Keratinocyte (primary cell): ENCODE results near the gene C2CD2L. TPM values are rescaled to one million over a fixed set of nuclear protein-coding genes. Genes with fewer than 3 reads are reported as not detected.

Experiments
- DNase-seq: peaks from one replicate; pipeline ENCODE4 v3.0.0-alpha.2; 2011; ENCODE audit warnings: low read depth, missing footprints, low spot score
- FAIRE-seq: peaks from 2 replicates; lab custom pipeline; 2011; peaks lifted over from hg19 to GRCh38; lab: Jason Lieb, UNC
- H2AFZ ChIP-seq: 2 replicates; pipeline ENCODE4 v1.6.0; 2012; ENCODE audit warnings: low read length, control low read depth, inconsistent platforms; ENCODE audit not compliant: control insufficient read depth
- H3K27ac ChIP-seq: 2 replicates; pipeline ENCODE4 v1.5.1; 2011; ENCODE audit warnings: low read length; ENCODE audit not compliant: control insufficient read depth, insufficient read depth
- H3K27me3 ChIP-seq: 3 replicates; pipeline ENCODE4 v1.6.0; 2011; ENCODE audit warnings: low read length; ENCODE audit not compliant: control insufficient read depth, insufficient read depth; ENCODE audit errors: extremely low read depth
- H3K36me3 ChIP-seq, 2 experiments: 2 replicates in 1 of 2; 3 replicates in 1 of 2; pipeline ENCODE4 v1.5.1; 2011; ENCODE audit warnings: low read length in 2 of 2, mild to moderate bottlenecking in 1 of 2; ENCODE audit not compliant: control insufficient read depth in 2 of 2, insufficient read depth in 2 of 2; ENCODE audit errors: extremely low read depth in 1 of 2
- H3K4me1 ChIP-seq: 3 replicates; pipeline ENCODE4 v1.5.1; 2011; ENCODE audit warnings: low read length; ENCODE audit not compliant: control insufficient read depth, insufficient read depth; ENCODE audit errors: extremely low read depth
- H3K4me2 ChIP-seq: 3 replicates; pipeline ENCODE4 v1.6.0; 2011; ENCODE audit warnings: low read depth, low read length; ENCODE audit not compliant: control insufficient read depth, insufficient read depth; ENCODE audit errors: extremely low read depth
- H3K4me3 ChIP-seq, 3 experiments: fragments of 200-600 bp in 1 of 3; sonication (generic) in 1 of 3; 2 replicates in 2 of 3; 3 replicates in 1 of 3; pipeline ENCODE4 v1.5.1; 2011 to 2016; ENCODE audit warnings: low read length in 3 of 3, mild to moderate bottlenecking in 3 of 3, control low read depth in 2 of 3, inconsistent platforms in 1 of 3, low read depth in 1 of 3, mixed read lengths in 1 of 3, mixed run types in 1 of 3, moderate library complexity in 1 of 3; ENCODE audit not compliant: control insufficient read depth in 2 of 3, insufficient read depth in 2 of 3; ENCODE audit errors: extremely low read depth in 1 of 3
- H3K79me2 ChIP-seq: 2 replicates; pipeline ENCODE4 v1.6.0; 2012; ENCODE audit warnings: low read length; ENCODE audit not compliant: control insufficient read depth, insufficient read depth
- H3K9ac ChIP-seq: 3 replicates; pipeline ENCODE4 v1.6.0; 2011; ENCODE audit warnings: low read length; ENCODE audit not compliant: control insufficient read depth, insufficient read depth; ENCODE audit errors: extremely low read depth
- H3K9me1 ChIP-seq: 3 replicates; pipeline ENCODE4 v1.6.0; 2011; ENCODE audit warnings: low read length; ENCODE audit not compliant: control insufficient read depth, insufficient read depth; ENCODE audit errors: extremely low read depth
- H3K9me3 ChIP-seq: 2 replicates; pipeline ENCODE4 v1.5.1; 2012; ENCODE audit warnings: low read depth, low read length; ENCODE audit not compliant: control insufficient read depth
- H4K20me1 ChIP-seq: 3 replicates; pipeline ENCODE4 v1.6.0; 2011; ENCODE audit warnings: low read length; ENCODE audit not compliant: control insufficient read depth, insufficient read depth; ENCODE audit errors: extremely low read depth
- EZH2 ChIP-seq: IDR thresholded peaks from one replicate; pipeline ENCODE4 v1.6.1; 2012; ENCODE audit warnings: inconsistent platforms, mild to moderate bottlenecking, low read length, moderate library complexity
- dilution Hi-C: fragments of 300-500 bp; cut with MboI; formaldehyde crosslinking; loops from one replicate; pipeline ENCODE4 v1.7.0; 2020; ENCODE audit warnings: low sequenced_read_pairs; ENCODE audit not compliant: extremely low pct_ligation_motif_present
- polyA plus RNA-seq, 5 experiments: library from polyadenylated mRNA; depleted of rRNA in 3 of 5; stranded (reverse) in 3 of 5; stranded (forward) in 1 of 5; unstranded in 1 of 5; fragments of >200 nt; gene quantifications; 1 replicate in 1 of 5; 2 replicates in 3 of 5; 3 replicates in 1 of 5; pipeline versions ENCODE4 v1.2.1 to v1.2.3, GENCODE V29; 2011 to 2012; ENCODE audit warnings: missing spikeins in 2 of 5, low read depth in 1 of 5, low replicate concordance in 1 of 5
- TF ChIP-seq, protein P1 (sequence below), 3 experiments: IDR thresholded peaks in 1 of 3; conservative IDR thresholded peaks in 1 of 3; optimal IDR thresholded peaks in 1 of 3; 2 replicates in 2 of 3; 3 replicates in 1 of 3; pipeline versions ENCODE3 to v1.5.1; 2011; ENCODE audit warnings: low read length in 3 of 3, mild to moderate bottlenecking in 3 of 3, moderate library complexity in 2 of 3, control low read depth in 1 of 3, inconsistent platforms in 1 of 3; ENCODE audit not compliant: insufficient read depth in 2 of 3; ENCODE audit errors: extremely low read depth in 1 of 3

Gene C2CD2L
- polyA plus RNA-seq, 1 donor (not counting 4 experiments of a cell fraction or from before 2014, with no cell fraction given), result 2.9 TPM

DNA sequence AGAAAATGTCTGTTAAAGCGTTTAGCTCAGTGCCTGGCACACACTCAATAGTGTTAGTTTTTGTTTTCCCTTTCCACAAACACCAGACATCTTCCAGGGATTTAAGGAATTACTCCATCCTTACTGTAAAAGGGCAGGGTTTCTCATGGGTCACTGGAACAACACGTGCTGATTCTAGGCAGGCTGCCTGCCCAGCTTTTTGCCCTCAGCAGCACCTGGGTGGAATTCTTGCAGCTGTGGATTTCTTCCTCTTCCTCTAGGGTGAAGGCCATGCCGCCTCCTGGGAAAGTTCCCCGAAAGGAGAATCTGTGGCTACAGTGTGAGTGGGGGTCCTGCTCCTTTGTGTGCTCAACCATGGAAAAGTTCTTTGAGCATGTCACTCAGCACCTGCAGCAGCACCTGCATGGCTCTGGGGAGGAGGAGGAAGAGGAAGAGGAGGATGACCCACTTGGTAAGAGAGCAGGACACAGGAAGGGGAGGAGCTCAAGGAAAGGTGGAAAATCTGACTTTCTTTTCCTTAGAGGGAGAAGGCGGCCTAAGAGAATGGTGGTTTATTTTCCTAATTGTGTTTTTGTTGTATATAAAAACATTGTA, 19.6 kb downstream of the C2CD2L start:
- H3K36me3 ChIP-seq, result peaks cover 13 to 21% of the 10 kb centered on the region in 2 experiments
- FAIRE-seq (no peak), DNase-seq (no peak)
- H2AFZ ChIP-seq, result no peak overlapping the region
- no peaks in the 10 kb centered on the region for H3K9me3 ChIP-seq
- no peaks in the 10 kb centered on the region for H4K20me1 ChIP-seq
- no peak overlapping the region for H3K27ac ChIP-seq
- H3K4me1 ChIP-seq, result peaks cover 14% of the 10 kb centered on the region
- no peaks in the 10 kb centered on the region for H3K9me1 ChIP-seq
- dilution Hi-C loops, result no loop called here
- H3K4me2 ChIP-seq, result no peak overlapping the region
- H3K4me3 ChIP-seq, result no peak overlapping the region
- TF ChIP-seq EZH2, result no peak
- TF ChIP-seq, protein P1, sequence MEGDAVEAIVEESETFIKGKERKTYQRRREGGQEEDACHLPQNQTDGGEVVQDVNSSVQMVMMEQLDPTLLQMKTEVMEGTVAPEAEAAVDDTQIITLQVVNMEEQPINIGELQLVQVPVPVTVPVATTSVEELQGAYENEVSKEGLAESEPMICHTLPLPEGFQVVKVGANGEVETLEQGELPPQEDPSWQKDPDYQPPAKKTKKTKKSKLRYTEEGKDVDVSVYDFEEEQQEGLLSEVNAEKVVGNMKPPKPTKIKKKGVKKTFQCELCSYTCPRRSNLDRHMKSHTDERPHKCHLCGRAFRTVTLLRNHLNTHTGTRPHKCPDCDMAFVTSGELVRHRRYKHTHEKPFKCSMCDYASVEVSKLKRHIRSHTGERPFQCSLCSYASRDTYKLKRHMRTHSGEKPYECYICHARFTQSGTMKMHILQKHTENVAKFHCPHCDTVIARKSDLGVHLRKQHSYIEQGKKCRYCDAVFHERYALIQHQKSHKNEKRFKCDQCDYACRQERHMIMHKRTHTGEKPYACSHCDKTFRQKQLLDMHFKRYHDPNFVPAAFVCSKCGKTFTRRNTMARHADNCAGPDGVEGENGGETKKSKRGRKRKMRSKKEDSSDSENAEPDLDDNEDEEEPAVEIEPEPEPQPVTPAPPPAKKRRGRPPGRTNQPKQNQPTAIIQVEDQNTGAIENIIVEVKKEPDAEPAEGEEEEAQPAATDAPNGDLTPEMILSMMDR (optimal IDR thresholded peaks at IDR 0.05 in 1 of 3, IDR thresholded peaks at IDR 0.05 in 1 of 3, conservative IDR thresholded peaks at IDR 0.05 in 1 of 3; ENCODE audit: extremely low read depth in 1 of 3, insufficient read depth in 2 of 3, low read length in 3 of 3), result no peak
- H3K27me3 ChIP-seq, result no peaks in the 10 kb centered on the region
- no peak overlapping the region for H3K9ac ChIP-seq
- H3K79me2 ChIP-seq, result peaks cover 22% of the 10 kb centered on the region

DNA sequence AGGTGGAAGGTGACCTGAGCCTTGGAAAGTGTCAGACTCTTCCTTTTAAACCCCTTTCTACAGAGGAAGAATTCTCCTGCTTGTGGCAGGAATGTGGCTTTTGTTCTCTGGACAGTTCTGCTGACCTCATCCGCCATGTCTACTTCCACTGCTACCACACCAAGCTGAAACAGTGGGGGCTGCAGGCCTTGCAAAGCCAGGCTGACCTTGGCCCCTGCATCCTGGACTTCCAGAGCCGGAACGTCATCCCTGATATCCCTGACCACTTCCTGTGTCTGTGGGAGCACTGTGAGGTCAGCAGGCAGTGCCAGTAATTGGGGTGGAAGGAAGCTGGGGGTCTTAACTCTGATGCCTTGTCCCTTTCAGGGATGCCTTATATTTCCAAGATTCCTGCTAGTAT, 23.5 kb downstream of the C2CD2L start:
- dilution Hi-C loops, result no loop called here
- FAIRE-seq, result no peak
- peaks cover 22 to 41% of the 10 kb centered on the region in 2 experiments for H3K36me3 ChIP-seq

More for the DNA sequence above, 23.5 kb downstream of the C2CD2L start:
- no peak overlapping the region for H3K4me3 ChIP-seq
- no peak overlapping the region for H2AFZ ChIP-seq
- H3K27me3 ChIP-seq, result no peaks in the 10 kb centered on the region
- no peaks in the 10 kb centered on the region for H3K9me1 ChIP-seq
- H3K9me3 ChIP-seq, result no peaks in the 10 kb centered on the region
- no peak overlapping the region for H3K27ac ChIP-seq
- DNase-seq, result no peak
- no peak overlapping the region for H3K4me2 ChIP-seq
- H3K4me1 ChIP-seq, result peaks cover 2% of the 10 kb centered on the region
- TF ChIP-seq, protein P1 (optimal IDR thresholded peaks at IDR 0.05 in 1 of 3, IDR thresholded peaks at IDR 0.05 in 1 of 3, conservative IDR thresholded peaks at IDR 0.05 in 1 of 3; ENCODE audit: extremely low read depth in 1 of 3, insufficient read depth in 2 of 3, low read length in 3 of 3), result no peak
- no peak for TF ChIP-seq EZH2
- H4K20me1 ChIP-seq, result no peaks in the 10 kb centered on the region
- peaks cover 2% of the 10 kb centered on the region for H3K79me2 ChIP-seq
- H3K9ac ChIP-seq, result no peak overlapping the region
